ENCODE results near the gene RRP9.

DNA sequence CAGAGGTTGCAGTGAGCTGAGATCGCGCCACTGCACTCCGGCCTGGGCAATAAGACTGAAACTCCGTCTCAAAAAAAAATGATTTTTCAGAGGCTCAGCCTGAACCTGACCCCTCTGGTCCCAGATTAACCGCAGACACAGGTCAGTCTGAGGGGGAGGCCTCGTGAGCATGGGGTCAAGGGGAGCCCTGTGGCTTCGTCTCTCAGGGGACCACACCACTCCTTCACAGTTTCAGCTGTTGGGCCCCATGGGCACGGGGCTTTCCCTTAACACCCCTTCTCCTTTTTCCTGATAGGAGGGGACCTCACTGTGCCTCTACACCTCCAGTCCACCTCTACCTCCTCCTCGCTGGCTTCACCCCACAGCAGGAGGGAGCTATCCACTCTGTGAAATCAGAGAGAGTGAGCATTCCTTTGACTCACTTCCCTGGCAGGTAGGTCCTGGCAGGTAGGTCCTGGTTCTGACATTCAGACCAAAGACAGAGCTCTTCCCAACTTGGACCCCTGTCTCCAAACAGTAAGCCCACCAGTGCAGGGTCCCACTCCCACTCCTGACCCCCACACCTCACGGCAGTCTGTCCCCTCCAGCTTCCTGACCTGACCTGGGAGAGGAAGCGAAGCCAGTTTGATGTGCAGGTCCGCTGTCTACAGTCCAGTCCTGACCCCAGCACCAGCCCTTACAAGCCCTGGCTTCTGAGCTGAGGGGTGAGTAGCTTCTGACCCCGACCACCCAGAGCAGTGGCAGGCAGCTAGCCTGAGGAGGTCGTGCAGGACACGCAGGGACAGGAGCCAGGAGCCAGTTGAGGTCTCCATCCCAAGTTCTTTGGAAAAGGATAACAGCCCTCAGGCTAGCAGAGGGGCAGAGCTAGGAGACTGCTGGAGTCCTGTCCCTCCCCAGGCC is 9.0 kb downstream of the RRP9 start:
- TF ChIP-seq, protein P1, sequence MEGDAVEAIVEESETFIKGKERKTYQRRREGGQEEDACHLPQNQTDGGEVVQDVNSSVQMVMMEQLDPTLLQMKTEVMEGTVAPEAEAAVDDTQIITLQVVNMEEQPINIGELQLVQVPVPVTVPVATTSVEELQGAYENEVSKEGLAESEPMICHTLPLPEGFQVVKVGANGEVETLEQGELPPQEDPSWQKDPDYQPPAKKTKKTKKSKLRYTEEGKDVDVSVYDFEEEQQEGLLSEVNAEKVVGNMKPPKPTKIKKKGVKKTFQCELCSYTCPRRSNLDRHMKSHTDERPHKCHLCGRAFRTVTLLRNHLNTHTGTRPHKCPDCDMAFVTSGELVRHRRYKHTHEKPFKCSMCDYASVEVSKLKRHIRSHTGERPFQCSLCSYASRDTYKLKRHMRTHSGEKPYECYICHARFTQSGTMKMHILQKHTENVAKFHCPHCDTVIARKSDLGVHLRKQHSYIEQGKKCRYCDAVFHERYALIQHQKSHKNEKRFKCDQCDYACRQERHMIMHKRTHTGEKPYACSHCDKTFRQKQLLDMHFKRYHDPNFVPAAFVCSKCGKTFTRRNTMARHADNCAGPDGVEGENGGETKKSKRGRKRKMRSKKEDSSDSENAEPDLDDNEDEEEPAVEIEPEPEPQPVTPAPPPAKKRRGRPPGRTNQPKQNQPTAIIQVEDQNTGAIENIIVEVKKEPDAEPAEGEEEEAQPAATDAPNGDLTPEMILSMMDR (IDR thresholded peaks at IDR 0.05 in 2 of 3, conservative IDR thresholded peaks at IDR 0.05 in 1 of 3; ENCODE audit: borderline replicate concordance in 1 of 3, insufficient read depth in 1 of 3, low read depth in 2 of 3, low read length in 2 of 3), result no peak
- TF ChIP-seq EZH2 (IDR thresholded peaks at IDR 0.05) (no peak), REST (IDR thresholded peaks at IDR 0.05; ENCODE audit: low read depth) (no peak), YY1 (IDR thresholded peaks at IDR 0.05; ENCODE audit: extremely low read depth, insufficient replicate concordance, low read depth, low read length) (no peak), ZFX (IDR thresholded peaks at IDR 0.05) (no peak), POLR2A (IDR thresholded peaks at IDR 0.05; ENCODE audit: borderline replicate concordance, extremely low read depth, insufficient read depth, insufficient read length) (no peak)
